GM18868 (cell line): ENCODE data around the gene WDR64.
A peak's percentile ranks its signal among the peaks of the same experiment; 100 is the strongest.
"Not testable (repeated sequence)": the region's sequence is repeated elsewhere in the genome, so short reads cannot be mapped to it uniquely, and the experiment has no call there.

Experiments
- ATAC-seq: cut with Tn5 transposase; IDR thresholded peaks from one replicate; pipeline ENCODE4 v1.9.1; 2021; ENCODE audit warnings: mild to moderate bottlenecking, moderate library complexity; ENCODE audit not compliant: unreplicated experiment

Gene WDR64

GRCh38 chr1:241734533-241734932, 82.5 kb downstream of the WDR64 start:
- ATAC-seq, result no peak

- ATAC-seq, result not testable (repeated sequence)
These were observed 83.4 kb downstream of the WDR64 start for GRCh38 chr1:241735493-241735926.

GRCh38 chr1:241736387-241736786, 84.3 kb downstream of the WDR64 start:
- ATAC-seq, result no peak

- ATAC-seq, result no peak
These were observed 86.4 kb downstream of the WDR64 start for GRCh38 chr1:241738284-241739078.

GRCh38 chr1:241742084-241742483, 90.0 kb downstream of the WDR64 start:
- no peak for ATAC-seq

- no peak for ATAC-seq
These were observed 92.5 kb downstream of the WDR64 start for GRCh38 chr1:241744591-241744990.

GRCh38 chr1:241747992-241748391, 95.9 kb downstream of the WDR64 start:
- ATAC-seq, result no peak

- ATAC-seq, result no peak
These were observed 97.2 kb downstream of the WDR64 start for GRCh38 chr1:241749041-241749944.

GRCh38 chr1:241749945-241750695, 98.0 kb downstream of the WDR64 start:
- ATAC-seq, result no peak

- ATAC-seq, result no peak
These were observed 99.4 kb downstream of the WDR64 start for GRCh38 chr1:241751524-241751923.

GRCh38 chr1:241762713-241763339, 110.7 kb downstream of the WDR64 start:
- ATAC-seq, result no peak

GRCh38 chr1:241765390-241765789, 113.3 kb downstream of the WDR64 start:
- no peak for ATAC-seq

GRCh38 chr1:241767737-241768136, 115.7 kb downstream of the WDR64 start:
- no peak for ATAC-seq

GRCh38 chr1:241770115-241770514, 118.0 kb downstream of the WDR64 start:
- ATAC-seq, result no peak

- peak; percentile 38 for ATAC-seq
These were observed 119.0 kb downstream of the WDR64 start for GRCh38 chr1:241771117-241771516.

- ATAC-seq, result no peak
These were observed 120.9 kb downstream of the WDR64 start for GRCh38 chr1:241772932-241773500.

- no peak for ATAC-seq
These were observed 121.9 kb downstream of the WDR64 start for GRCh38 chr1:241773991-241774390.

GRCh38 chr1:241775021-241775420, 122.9 kb downstream of the WDR64 start:
- ATAC-seq, result no peak

- ATAC-seq, result no peak
These were observed 124.8 kb downstream of the WDR64 start for GRCh38 chr1:241776911-241777310.

GRCh38 chr1:241778117-241778516, 126.0 kb downstream of the WDR64 start:
- no peak for ATAC-seq
